SU-DHL-6 (cell line): ENCODE results near the gene BZW1.

Source experiments
- EZH2phosphoT487 ChIP-seq: fragments of 200-600 bp; sonication (generic), shearing (Covaris generic); conservative IDR thresholded peaks from 2 replicates; pipeline ENCODE4 v1.6.1; 2018; ENCODE audit warnings: mild to moderate bottlenecking, antibody characterized with exemption, low read length, moderate library complexity, mixed read lengths
- TF ChIP-seq, protein P1 (sequence below): fragments of 200-600 bp; sonication (generic); IDR thresholded peaks from one replicate; pipeline ENCODE4 v1.5.1; 2017; ENCODE audit warnings: antibody characterized with exemption, mild to moderate bottlenecking, low read length, moderate library complexity; ENCODE audit not compliant: insufficient read depth, poor library complexity, severe bottlenecking

DNA sequence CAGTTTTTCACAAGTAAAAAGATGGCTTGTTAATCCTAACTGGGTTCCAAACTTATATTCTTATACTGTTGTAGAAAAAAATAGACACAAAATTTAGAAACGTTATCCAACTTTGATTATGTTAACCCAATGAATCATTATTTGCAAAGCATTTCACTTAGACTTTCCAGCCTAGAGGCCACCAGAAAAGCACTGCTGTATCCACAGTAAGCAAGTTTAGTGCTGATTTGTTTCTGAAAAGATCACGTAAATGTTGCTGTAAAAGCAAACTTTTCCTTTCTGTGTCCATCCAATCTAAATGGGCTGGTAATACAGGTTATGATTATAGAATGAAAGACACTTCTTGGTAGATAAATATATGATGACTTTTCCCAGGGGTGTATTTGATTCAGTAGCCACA lies 17.6 kb upstream of the BZW1 start:
- TF ChIP-seq, protein P1, sequence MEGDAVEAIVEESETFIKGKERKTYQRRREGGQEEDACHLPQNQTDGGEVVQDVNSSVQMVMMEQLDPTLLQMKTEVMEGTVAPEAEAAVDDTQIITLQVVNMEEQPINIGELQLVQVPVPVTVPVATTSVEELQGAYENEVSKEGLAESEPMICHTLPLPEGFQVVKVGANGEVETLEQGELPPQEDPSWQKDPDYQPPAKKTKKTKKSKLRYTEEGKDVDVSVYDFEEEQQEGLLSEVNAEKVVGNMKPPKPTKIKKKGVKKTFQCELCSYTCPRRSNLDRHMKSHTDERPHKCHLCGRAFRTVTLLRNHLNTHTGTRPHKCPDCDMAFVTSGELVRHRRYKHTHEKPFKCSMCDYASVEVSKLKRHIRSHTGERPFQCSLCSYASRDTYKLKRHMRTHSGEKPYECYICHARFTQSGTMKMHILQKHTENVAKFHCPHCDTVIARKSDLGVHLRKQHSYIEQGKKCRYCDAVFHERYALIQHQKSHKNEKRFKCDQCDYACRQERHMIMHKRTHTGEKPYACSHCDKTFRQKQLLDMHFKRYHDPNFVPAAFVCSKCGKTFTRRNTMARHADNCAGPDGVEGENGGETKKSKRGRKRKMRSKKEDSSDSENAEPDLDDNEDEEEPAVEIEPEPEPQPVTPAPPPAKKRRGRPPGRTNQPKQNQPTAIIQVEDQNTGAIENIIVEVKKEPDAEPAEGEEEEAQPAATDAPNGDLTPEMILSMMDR: no peak
- no peak for TF ChIP-seq EZH2phosphoT487
